ENCODE data around the gene P2RX3.

DNA sequence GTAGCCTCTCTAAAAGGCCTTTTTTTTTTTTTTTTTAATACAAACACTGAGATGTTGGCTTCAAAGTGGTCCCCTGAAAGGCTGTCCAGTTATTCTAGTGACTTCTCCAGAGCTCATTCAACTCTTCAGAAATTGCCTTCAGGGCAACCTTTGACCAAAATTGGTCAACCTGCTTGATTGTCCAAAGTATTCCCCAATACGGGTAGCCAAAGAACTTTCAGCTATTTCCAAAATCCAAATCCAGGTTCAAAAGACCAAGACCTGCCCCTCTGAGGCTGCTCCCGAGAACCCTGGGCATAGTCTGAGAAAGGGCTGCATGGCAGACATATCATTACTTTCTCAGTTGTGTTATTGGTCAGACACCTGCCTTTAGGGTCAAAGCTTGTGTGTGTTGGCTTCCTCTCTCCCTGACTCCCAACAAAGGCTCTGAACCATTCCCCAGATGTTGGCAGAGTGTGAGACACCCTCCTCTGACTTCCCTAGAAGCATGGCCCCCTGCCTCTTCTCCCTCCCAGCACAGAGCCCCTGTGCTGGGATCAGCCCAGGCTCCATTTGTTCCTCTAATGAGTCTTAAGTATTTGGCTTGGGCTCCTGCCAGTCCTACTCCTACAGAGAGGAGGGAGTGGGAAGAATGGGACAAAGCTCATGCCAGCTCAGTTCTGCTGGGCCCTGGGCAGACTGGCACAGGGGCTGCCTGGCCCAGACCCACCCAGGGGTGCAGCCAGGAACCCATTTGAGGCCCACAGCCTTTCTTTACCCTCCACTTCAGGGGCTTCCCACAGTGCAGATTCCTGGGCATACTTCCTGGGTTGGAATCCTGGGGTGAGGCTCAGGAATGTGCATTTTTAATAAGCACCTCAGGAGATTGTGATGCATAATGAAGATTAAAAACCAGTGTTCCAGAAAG is 43.7 kb upstream of the P2RX3 start:
- TF ChIP-seq TAF1 (IDR thresholded peaks at IDR 0.05; ENCODE audit: low read depth, low read length) (no peak), POLR2A (IDR thresholded peaks at IDR 0.05; ENCODE audit: low read depth, low read length) (no peak), PAX5 (IDR thresholded peaks at IDR 0.05; ENCODE audit: insufficient read depth, low read length, severe bottlenecking) (no peak), POLR2AphosphoS5 (IDR thresholded peaks at IDR 0.05; ENCODE audit: low read depth, low read length) (no peak), POU2F2 (IDR thresholded peaks at IDR 0.05; ENCODE audit: low read depth, low read length) (no peak)
